NCI-H510A treated with DMSO at 0.1 percent for 48 hours (cell line): Measurements from ENCODE around the gene CNOT9.
"Not testable (repeated sequence)": the region's sequence is repeated elsewhere in the genome, so short reads cannot be mapped to it uniquely, and the experiment has no call there.

Experiments used
- DNase-seq: peaks from one replicate; lab custom pipeline; 2025; lab: John Stamatoyannopoulos, UW

CNOT9 gene, protein sequence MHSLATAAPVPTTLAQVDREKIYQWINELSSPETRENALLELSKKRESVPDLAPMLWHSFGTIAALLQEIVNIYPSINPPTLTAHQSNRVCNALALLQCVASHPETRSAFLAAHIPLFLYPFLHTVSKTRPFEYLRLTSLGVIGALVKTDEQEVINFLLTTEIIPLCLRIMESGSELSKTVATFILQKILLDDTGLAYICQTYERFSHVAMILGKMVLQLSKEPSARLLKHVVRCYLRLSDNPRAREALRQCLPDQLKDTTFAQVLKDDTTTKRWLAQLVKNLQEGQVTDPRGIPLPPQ

DNA sequence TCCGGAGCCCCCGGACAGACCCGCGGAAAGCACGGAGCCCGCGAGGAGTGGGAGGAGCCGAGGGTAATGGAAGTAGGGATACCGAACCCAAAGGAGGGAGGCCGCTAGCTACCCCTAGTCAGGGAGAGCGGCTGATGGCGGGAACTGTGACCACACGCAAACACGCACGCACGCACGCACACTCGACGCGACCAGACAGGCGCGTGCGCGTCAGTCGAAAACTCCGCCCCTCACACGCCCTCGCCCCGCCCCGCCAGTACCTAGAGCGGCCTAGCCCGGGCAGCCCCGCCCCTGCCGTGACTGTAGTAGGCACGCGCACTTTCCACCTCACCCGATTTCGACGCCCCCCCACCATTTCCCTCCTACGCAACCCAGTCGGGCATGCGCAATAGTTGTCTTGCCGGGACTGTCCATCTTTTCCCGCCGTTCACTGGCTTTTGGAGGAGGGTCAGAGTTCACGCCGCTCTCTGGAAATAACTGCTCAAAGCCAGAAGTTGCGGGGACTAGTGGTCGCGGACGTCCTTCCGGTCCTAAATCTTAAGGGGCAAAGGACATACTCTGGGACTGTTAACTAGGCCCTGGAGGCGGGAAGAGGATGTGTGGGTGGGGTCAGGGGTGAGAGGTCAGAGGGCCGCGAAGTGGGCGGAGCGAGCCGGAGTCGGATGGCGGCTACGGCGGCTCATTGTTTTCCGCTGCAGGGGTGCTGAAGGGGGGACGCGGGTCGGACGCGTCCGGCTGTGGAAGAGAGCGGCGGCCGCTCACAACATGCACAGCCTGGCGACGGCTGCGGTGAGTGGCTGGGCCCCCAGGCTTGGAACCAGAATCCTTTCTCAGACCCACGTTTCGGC is at the start of gene CNOT9, which contains the start of gene USP37:
TSS of gene CNOT9 (plus strand) at position 650 of the 848 bp plus-strand sequence. CDS start at position 766, 116 bp downstream.
TSS of gene USP37 (minus strand) at position 162 of the 848 bp plus-strand sequence. CDS start 9,698 bp downstream, outside the sequence.
- DNase-seq, result peak; percentile 98

DNA sequence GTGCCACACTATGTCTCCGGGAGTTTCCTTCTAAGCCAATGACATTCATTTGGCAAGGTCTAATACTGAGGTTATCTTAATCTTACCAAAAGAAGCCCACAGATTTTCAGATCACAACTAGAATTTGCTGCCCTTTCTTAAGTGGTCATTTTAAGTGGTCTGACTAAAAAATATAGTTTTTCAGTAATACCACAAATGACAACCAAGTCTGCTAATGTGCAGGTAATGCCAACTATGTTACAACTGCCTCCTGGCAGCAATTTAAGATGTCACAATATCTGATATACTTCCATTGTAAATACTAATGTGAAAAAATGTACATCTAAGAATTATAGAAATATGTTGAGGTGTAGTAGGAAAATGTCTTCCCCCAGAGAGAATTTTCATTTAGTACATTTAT is 49.8 kb upstream of the CNOT9 start:
- DNase-seq, result no peak

DNA sequence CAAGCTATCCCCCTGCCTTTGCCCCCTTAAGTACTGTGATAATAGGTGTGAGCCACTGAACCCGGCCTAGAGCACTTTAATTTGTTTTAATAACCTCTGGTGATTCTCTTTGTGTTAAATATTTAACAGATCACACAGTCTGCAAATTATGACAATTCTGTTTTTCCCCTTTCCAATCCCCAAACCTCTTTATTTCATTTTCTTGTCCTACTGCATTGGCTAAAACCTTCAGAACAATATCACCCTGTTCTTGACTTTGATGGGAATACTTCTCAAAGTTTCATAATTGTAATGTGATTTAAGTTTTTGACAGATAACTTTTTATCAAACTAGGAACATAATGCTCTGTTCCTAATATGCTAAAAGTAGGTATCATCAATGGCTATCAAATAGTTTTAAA is 45.0 kb upstream of the CNOT9 start:
- no peak for DNase-seq

DNA sequence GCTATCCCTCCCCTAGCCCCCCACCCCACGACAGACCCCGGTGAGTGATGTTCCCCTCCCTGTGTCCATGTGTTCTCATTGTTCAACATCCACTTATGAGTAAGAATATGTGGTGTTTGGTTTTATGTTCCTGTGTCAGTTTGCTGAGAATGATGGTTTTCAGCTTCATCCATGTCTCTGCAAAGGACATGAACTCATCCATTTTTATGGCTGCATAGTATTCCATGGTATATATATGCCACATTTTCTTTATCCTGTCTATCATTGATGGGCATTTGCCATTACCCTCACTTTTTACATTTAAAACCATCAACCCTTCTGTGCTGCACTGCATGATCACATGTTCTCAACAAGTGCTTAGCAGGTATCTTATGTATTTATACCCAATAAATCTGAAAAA is 40.2 kb upstream of the CNOT9 start:
- not testable (repeated sequence) for DNase-seq

DNA sequence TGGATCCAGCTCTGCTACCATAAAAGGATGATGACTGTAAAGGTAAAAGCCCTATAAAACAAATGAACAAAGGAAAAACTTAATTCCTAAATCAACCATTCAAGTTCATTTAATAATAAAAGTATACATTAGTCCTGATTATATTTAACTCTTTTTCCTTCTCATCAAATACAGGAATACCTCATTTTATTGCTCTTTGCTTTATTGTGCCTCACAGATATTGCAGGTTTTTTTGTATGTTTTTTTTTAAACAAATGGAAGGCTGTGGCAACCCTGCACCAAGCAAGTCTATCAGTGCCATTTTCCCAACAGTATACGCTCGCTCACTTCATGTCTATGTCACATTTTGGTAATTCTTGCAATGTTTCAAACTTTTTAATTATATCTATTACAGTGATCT is 38.6 kb upstream of the CNOT9 start:
- DNase-seq, result no peak

DNA sequence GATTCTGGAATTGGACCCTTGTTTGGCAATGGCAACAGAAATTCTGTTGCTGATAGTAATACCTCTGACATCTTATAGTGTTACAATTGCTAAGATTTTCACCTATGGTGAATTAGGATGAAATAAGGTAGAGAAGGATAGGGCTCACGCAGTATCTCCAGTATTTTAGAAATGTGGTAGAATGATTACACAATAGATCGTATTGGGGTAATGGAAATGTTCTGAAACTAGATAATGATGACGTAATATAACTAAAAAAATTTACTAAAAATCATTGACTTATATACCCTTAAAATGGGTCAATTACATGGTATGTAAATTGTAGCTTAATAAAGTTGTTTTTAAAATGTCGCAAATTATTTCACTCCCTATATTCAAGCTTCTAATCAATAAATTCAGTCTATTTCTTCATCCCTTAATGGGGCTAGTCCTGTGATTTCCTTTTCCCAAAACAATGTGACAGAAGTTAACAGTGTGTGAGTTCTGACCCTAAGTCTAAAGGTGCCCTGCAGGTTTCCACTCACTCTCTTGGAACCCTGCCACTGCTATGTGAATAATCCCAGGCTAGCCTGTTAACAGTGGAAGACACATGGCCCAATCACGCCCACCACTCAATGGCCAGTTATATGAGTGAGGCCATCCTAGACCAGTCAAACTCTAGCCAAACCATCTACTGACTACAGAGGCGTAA is 31.7 kb upstream of the CNOT9 start:
- DNase-seq, result no peak

DNA sequence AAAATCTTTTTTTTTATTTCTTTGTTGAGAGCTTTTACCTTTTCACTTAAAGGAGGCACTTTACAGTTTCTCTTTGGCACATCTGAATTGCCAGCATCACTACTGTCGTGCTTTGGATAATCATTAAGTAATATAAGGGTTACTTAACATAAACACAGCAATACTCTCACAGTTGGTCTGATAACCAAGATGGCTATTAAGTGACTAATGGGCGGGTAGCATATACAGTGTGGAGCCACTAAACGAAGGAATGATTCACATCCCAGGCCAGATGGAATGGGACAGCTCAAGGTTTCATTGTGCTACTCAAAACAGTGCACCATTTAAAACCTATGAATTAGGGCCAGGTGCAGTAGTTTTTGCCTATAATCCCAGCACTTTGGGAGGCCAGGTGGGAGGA is 28.6 kb upstream of the CNOT9 start:
- no peak for DNase-seq

DNA sequence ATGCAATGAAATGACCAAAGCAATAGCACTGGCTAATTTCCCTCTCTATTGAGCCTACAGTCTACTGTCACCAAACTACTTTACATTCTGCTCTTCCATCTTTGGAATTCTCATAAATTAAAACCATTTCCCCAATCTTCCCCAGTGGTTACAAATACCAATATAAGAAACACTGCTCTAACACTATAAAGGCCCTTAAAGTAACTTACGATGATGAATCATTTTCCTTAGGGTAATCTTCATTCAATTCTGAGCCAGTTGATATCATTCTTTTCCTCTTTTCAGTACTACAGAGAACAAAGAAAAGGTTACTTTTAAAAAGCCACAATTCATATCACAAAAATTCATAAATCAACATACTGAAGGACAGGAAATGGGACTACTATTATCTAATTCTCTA is 22.6 kb upstream of the CNOT9 start:
- DNase-seq, result no peak

DNA sequence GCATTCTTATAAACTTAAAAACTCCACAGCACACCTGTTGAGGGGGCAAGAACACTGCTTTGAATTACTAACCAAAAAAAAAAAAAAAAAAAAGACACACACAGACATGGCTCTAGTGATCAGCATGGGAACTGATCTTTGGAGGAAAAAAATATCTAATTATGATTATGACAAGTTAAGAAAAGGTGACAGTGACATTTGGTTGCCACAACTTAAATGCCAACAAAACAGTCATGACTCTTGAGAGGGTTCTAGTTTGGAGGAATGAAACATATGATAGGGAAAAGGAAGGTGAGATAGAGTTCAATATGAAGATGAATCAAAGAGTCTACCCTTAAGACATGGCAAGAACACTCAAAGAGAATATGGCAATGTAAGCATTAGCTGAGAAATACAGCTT is 21.1 kb upstream of the CNOT9 start:
- no peak for DNase-seq

DNA sequence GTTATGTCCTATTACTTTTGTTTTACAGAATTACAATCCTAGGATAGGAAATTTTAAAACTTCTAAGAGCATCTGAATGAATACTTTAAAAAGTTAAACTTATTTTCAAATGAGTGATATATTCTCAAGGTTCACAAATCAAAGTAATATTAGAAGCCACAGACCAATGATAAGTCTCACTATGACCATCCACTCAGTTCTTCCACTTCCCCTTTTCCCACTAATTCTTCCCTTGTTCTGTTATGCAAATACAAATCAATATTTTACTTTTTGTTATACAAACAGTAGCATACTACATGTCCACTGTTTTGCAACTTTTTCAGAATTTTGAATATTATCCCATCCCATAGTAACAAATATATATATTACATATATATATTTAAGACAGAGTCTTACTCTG is 20.7 kb upstream of the CNOT9 start:
- DNase-seq, result no peak

DNA sequence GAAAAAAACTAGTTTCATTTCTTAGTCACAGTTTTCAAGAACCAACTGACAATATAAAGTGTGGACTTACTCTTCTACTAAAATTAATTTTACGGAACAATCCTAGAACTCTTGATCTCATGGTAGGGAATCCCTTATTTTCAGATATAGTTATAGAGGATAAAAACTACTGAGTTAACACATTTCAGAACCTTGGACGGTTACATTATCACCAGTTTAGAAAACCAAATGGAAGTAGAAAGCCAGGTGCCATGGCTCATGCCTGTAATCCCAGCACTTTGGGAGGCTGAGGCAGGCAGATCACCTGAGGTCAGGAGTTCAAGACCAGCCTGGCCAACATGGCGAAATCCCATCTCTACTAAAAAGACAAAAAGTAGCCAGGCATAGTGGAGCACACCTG is 14.4 kb upstream of the CNOT9 start:
- not testable (repeated sequence) for DNase-seq

DNA sequence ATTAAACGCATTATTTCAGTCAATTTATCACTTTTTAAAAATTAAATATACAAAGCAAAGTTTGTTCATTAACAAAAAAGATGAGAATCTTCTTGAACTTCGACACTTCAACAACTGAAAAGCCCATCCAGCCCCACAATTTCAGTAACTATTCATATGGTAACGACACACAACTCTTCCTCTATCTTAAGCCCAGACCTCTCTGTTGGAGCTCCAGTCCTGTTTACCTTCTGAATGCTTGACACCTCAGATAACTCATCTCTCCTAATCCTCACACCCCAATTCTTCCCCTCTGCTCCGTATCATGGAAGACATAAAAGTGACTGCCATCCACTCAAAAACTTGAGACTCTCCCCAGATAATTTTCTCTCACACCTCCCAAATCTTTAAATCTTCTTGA is 13.1 kb upstream of the CNOT9 start:
- no peak for DNase-seq

DNA sequence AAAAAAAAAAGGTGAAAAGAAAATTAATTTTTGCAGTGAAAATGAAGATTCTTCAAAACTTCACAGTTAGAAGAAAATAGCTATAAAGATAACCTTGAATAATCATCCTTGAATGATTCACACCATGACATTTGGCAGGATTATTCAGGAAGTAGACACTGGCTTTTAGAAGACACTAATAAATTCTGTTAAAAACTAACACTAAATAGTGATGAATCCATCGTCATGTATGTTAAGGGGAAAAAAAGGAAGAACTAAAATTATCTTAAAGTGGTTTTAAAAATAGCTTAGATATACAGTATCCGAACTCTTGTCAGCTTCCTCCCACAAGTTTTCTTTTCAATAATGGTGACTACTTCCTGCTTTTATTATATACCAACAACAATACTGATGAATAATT is 10.7 kb upstream of the CNOT9 start:
- no peak for DNase-seq

DNA sequence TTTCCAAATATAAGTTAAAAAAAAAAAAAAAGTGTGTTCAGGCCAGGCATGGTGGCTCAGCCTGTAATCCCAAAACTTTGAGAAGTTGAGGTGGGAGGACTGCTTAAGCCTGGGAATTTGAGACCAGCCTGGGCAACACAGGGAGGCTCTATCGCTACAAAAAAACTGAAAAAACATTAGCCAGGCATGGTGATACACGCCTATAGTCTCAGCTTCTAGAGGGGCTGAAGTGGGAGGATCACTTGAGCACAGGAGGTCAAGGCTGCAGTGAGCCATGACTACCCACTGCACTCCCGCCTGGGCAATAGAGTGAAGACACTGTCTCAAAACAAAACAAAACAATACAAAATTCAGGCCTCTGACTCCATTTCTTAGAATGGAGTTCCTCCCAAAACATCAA is 9.7 kb upstream of the CNOT9 start:
- DNase-seq, result no peak

DNA sequence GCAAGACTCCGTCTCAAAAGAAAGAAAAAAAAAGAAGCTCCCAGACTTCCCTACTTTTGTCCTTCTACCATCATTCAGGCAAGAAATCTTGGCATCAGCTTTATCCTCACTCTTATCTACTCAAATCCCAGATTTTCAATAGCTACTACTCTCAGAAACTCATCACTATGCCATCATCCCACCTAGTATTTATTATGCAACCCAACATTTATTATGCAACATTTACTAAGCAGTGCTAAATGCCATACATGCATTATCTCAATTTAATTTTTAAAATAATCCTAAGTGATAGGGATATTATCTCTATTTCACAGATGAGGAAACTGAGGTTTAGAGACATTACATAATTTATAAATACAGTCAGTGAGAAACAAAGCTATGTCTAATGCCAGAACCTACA is 4.6 kb upstream of the CNOT9 start:
- no peak for DNase-seq

DNA sequence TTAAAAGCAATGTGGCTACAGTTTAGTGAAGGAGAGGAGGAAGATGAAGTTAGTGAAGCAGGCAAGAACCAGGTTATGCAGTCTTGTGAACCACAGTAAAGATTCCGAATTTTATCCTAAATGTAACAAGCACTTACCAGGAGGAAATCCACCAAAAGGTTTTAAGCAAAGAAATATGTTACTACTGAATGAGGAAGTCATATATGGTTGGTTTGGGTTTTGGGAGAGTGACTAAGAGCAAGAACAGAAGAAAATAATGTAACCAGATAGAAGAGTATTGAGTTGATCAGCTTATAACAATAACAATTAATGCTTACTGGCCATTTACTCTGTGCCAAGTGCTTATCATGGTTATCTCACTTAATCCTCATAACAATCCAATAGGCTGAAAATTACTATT is 2.3 kb upstream of the CNOT9 start:
- DNase-seq, result no peak

DNA sequence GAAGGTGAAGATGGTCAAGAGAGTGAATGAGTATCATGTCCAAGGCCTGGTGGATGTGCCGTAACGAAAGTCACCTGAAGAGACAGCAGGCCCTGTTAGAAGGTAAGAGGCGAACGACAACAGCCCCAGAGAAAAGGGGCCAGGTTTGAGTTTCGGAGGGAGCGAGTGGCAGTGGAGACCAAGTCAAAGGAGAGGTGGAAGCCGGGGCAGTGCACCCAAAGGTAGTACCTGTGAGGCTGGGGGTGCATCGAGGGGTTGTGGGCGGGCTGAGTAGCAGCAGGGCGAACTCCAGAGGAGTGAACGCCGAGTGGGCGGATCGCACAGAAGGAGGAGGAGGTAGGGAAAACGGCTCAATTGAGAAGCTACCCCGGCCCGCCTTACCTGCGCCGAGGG is 846 bp upstream of the CNOT9 start:
- peak; percentile 76 for DNase-seq

DNA sequence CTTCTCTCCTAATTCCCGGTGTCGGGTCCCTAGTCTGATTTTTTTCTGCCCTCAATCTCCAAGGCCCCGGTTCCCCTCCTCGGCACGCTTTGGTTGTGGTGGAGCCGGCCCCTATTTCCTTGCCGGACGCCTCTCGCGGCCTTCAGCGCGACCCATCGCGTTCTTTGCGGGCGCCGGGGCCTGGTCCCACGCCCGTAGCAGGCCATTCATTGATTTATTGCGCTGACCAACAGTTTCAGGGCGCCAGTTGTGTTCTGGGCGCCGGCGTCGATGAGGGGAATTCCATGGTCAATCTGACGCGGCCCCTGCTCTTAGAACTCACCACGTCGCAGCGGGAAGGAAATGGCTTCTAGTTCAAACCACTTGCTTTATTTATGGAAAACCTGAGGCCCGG is 396 bp downstream of the CNOT9 start:
- DNase-seq, result peak; percentile 39

DNA sequence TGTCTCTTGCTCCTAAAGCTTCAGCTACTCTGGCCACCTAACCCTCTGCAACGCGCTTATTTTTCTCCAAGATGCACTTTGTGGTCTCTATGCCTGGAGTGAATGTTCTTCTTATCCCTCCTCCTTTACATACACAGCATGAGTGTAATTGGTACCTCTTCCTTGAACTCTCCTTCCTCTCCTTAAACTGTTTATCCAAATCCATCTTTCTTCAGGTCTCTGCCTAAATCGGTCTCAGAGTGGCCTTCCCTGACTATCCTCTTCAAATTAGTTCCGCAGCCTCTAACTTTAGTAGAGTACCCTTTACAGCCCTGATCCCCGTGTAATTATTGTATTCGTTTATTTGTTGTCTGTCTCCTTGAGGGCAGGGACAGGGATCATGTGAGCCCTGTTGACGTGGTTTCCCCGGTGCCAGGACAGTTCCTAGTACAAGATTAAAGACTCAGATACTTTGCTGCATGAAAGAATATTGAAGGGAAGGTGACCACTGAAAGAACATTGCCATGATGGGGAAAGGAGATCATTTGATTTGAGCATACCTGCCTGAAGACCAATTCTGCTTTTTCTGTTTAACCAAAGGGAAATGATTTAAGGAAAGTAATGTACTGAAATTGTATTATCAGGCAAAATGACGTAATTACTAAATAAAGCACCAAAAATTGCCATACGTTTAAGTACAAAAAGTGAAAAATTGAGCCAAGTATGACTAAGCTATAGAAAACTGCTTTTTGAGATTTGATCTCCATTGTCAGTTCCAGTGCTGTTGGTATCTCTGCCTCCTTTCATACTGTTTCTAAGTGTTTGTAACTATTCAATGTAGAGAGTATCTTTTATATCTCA is 1.2 kb downstream of the CNOT9 start:
- no peak for DNase-seq

DNA sequence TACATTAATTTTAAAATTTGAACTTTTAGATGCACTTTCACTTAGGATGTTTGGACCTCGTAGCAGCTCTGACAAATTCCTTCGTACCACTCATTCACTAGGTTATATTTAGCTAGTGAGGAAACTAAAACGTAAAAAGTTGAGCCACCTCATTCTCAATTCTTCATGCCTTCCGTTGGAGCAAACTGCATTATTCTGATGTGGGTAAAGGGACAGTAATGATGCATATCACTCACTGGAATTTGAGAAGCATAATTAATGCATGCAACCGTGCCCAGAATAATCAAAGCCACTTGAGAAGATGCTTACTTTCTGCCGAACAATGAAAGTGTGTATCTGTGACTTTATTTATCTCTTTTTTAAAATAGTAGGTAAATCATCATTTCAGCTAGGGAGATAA is 2.2 kb downstream of the CNOT9 start:
- no peak for DNase-seq

DNA sequence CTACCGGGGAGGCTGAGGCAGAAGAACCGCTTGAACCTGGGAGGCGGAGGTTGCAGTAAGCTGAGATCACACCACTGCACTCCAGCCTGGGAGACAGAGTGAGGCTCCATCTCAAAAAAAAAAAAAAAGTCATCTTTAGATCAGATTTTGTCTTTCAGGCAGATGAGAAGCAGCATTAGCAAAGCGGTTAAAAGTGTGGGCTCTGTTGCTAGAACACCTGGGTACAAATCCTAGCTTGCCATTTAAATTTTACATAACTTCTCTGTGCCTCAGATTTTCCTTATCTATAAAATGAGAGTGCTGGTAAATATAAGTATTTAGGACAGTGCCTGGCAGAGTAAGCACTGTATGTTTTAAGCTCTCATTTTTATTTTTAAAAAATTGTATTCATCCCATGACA is 8.2 kb downstream of the CNOT9 start:
- no peak for DNase-seq
